Activated CD8-positive, alpha-beta memory T cell treated with anti-CD3 and anti-CD28 coated beads for 4 hours (primary cell): ENCODE results near the gene ANKLE1.

Experiments
- DNase-seq, 2 donors: peaks; one replicate each; pipeline ENCODE4 v3.0.0-alpha.2; 2020; ENCODE audit warnings: low read depth in 2 of 2

The ANKLE1 gene

DNA sequence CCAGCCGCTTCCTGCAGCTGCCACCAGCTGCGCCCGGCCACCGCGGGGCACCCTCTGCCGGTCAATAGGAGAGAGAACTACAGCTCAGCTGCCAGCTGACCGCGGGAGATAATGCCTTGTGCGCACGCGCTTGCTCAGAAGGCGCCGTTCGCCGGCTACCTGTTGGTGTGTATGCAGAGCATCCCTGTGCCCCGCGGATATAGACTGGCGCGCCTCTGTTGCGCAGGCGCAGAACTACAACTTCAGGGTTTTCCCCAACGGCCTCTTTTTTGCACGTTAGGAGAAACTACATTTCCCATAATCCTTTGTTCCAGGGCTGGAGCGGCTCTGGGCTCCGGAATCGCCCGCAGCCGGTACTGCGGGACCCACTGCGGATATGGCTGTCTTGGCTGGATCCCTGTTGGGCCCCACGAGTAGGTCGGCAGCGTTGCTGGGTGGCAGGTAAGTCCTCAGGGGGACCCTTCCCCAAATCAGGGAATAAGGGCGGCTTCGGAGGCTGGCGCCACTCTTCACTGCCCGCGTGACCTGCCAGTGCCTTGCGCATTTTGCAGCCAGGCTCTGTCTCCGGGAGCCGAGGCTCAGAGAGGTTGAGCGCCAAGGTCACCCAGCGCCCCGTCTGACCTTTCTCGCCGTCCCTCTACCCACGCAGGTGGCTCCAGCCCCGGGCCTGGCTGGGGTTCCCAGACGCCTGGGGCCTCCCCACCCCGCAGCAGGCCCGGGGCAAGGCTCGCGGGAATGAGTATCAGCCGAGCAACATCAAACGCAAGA lies 24.0 kb downstream of the ANKLE1 start, which contains the start of gene MRPL34:
Gene MRPL34 (plus strand): TSS at position 356 of the 768 bp plus-strand sequence. CDS start 21 bp downstream, at position 377.
- peak; percentile 84 to 93 for DNase-seq

DNA sequence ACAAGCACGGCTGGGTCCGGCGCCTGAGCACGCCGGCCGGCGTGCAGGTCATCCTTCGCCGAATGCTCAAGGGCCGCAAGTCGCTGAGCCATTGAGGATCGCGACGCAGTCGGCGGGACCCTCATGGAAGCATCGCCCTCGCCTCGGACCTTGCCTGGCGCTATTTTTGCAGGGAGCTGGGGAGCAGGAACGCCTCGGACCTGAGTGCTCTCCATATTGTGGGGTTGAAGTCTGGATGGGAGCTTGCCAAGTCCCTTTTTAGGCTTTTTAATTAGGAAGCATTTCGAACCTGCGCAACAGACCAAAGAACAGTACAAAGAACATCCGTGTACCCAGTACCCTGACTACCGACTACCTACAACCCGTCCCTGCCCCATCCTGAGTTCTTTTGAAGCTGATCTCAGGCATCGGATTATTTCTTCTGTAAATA lies 24.6 kb downstream of the ANKLE1 start:
- DNase-seq: no peak

DNA sequence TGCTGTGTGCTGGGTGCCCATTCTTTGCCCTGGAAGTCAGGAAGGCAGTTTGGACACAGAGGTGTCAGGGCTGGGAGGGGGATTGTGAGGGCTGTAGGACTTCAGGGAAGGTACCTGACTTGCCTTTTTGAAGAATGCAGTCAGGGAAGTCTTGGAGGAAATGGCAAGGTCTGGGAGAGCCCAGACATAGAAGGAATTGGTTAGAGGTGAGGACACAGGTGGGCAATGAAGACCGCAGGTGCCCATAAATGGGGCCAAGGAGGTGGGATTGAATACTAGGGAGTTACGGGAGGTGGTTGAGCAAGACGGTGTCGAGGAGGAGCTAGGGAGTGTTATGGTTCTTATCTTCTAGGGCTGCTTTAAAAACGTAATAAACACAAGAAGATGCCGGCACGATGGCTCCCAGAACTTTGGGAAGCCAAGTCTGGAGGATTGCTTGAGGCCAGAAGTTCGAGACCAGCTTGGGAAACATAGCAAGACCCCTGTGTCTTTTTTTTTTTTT lies 26.2 kb downstream of the ANKLE1 start:
- DNase-seq: no peak

DNA sequence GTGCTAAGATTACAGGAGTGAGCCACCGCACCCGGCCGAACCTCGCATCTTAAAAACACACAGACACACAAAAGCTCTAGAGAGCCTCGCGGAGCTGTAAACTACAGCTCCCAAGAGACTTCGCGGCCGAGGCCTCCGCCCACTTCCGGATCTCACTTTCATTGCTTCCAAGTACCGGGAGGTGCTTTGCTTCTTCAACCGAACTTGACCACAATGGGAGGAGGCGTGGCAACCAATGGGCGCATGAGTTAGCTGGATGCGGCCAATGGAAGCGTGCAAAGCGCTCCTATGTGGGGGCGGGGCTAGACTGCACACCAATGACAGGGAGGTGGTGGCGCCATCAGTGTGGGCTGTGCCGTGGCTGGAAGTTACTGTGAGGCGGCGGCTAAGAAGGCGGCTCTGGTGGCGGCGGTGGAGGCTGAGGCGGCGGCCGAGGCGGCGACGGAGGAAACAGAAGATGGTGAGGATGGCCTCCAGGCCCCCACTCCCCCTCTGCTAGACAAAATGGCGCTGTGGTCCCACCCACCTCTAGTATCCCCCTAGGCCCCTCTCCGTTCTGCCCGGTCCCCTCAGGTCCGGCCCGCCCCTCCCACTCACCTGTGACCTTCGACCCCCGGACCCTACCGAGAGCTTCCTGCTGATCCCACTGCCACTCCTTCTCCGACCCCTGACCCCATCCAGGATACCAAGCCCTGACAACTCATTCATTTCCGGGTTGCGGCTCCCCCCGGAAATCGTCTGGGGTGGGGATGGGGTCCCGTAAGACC lies 27.7 kb downstream of the ANKLE1 start, which contains the start of gene DDA1:
Gene DDA1 (plus strand): TSS at position 366 of the 767 bp plus-strand sequence. CDS start 92 bp downstream, at position 458.
- DNase-seq: peak; percentile 97 to 99

DNA sequence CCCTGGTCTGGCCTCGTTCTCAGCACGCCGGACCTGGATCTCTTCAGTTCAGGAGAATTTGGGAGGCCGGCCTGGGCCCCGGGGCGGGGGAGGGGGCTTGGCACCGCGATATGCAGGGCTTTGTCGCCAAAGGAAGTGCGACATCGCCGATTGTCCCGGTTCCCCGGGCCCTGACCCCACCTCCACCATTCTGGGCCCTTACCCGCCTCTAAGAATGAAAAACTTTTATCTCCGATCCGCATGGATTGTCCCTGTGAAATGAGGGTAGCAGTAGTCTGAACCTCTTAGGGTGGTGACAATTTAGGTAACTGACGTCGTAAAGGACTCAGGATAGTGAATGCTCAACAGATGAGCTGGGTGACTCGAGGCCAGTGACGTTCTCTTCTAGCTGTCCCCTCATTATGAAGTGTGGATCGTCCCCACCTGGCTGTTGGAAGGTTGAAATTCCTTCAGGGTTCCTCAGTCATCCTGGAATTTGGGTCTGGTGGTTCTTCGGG lies 28.3 kb downstream of the ANKLE1 start:
- DNase-seq: no peak

DNA sequence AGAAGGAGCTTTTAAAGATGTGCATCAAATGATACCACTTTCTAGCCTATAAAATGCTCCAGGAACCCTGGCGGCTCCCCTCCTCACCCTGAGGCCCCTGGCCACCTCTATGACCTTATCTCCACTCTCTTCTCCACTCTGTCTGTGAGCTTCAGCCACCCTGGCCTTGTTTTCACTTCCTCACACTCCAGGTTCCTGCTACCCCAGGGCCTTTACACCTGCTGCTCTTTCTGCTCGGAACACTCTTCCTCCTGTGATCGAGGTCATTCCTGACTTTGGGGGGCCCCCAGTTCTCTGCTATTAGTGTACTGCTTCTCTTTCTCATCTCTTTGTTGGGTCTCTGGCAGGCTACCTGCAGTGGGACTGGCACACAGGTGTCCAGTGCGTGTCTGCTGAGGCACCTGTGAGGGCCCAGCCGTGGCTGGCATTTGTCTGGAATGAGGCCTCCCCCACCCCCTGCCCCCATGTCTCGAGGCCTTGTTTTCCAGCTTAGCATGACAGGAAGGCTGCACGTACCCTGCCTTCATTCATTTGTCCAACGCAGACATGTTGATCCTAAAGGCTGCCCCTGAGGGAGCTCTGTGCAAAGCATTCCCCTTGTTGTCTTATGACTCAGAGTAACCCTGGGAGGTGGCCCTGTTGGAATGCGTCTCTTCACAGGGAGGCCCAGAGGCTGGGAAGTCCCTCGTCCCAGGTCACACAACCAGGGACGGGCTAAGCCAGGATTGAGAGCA lies 29.9 kb downstream of the ANKLE1 start:
- no peak for DNase-seq

DNA sequence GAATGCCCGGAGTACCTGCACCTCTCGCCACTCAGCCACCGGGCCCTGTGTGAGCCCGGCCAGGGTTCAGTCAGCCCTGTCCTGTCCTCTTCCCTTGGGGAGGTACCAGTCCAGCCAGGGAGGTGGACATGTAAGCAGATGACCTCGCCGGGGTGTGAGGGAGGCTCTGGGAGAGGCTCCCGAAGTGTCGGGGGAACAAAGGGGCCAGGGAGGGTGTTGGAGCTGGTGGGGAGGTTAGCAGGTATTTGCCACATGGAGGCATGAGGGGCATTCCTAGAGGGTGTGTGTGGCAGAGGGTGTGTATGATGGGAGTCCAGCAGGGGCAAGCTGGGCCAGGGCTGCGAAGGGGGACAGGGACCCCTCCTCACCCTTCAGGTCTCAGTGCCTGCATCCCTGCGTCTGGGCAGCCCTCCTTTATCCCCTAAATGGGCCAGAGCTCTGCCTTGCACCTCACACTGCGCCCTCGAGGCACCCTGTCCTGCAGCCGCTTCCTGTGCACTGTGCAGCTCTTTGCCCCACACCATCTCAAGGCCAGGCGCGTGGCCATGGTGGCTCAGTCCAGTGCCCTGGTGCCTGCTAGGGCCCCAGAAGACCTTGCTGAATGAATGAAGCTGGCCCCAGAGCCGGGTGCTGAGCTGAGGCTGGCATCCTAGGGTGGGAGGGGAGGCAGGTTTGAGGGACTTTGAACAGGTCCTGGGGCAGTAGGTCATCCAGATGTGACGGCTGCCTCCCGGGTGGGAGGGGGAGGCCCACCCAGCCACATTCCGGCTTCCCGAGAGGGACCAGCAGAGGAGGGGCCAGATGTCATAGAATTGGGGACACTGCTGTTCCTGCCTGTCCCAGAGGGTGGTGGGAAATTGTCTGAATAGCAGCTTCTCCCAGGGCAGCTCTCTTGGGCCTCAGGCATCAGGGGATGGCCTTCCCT lies 30.8 kb downstream of the ANKLE1 start:
- DNase-seq: no peak

DNA sequence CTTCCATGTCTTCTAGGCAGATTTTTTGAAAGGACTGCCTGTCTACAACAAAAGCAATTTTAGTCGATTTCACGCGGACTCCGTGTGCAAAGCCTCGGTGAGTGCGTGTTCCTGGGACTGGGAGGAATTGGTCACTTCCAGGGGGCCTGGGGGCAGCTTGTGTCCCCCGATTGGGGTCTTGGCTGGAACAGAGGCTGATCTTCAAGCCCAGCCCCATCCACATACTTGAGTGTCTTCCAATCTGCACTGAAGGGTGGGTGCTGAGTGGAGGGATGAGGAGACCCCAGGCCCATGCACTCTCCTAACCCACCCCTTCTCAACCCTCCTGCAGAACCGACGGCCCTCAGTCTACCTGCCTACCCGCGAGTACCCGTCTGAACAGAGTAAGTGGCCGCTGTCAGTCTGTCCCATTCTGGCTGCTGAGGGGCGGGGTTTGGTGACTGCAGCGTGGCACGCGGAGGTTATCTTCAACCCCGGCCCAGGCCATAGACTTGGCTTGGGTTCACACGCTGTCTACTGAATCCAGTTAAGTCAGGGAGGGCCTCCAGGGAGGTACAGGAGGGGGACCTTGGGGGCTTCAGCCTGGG lies 32.4 kb downstream of the ANKLE1 start:
- no peak for DNase-seq

DNA sequence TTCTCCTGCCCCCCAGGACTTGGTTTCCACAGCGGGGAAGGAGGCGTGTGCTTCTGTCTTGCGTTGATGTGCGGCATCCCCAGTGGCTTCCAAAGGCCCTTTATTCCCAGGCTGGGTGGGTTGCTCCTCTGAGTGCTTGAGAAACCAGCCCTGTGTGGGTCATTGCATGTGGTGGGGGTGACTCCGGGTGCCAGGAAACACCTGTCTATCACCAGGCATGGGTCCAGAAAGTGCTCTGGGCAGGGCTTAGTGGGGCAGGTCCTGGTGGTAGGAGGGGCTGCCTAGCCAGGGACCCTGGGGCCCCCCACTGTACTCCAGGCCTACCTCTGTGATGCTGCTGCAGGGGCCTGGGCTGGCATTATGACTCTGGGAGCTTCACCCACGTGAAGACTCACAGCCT lies 37.3 kb downstream of the ANKLE1 start:
- no peak for DNase-seq

DNA sequence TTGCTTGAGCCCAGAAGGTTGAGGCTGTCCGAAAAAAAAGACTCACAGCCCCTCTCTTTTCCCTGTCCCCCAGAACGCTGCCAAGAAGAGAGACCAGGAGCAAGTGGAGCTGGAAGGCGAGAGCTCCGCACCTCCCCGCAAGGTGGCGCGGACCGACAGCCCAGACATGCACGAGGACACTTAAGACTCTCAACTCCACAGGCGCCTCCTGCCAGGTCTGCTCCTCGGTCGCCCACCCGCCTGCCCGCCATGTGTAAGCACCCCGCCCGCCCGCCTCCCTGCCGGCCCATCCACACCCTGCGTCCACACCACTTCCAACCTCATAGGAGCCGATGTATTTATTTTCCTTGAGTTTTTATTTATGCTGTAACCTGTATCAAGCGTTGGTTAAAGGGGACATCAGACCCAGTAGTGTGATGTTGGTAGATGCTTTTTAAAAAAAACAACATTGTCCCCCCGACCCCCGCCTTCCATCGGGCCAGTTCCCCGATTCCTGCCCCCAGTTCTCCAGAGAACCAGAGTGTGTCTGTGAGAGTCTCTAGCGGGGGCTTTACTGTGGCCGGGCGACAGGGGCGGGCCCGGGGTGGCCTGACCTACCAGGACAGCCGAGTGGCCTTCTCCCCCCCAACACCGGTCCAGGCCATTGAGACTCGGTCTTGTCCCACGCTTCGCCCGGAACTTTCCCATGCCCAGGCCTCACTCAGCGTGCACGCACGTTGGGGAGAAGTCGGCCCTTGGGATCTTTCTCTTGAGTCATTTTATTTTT lies 38.0 kb downstream of the ANKLE1 start:
- DNase-seq: no peak

DNA sequence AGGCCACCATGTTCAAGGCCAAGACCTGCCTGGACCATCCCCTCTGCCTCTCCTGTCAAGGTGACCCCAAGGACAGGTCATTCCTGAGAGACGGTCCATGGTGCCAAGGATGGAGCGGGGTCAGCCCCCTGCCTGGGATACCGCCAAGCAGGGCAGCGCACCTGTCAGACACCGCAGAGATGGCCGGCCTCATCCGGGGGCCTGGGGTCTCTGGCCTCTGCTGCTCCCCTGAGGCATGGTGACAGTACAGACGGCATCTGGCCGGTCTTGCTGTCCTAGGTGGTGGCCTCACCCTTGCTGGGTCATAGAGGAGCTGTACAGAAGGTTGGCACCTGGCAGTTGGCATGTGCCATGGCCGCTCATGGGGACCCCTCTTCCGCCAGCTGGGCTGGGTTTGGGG lies 38.7 kb downstream of the ANKLE1 start:
- no peak for DNase-seq

DNA sequence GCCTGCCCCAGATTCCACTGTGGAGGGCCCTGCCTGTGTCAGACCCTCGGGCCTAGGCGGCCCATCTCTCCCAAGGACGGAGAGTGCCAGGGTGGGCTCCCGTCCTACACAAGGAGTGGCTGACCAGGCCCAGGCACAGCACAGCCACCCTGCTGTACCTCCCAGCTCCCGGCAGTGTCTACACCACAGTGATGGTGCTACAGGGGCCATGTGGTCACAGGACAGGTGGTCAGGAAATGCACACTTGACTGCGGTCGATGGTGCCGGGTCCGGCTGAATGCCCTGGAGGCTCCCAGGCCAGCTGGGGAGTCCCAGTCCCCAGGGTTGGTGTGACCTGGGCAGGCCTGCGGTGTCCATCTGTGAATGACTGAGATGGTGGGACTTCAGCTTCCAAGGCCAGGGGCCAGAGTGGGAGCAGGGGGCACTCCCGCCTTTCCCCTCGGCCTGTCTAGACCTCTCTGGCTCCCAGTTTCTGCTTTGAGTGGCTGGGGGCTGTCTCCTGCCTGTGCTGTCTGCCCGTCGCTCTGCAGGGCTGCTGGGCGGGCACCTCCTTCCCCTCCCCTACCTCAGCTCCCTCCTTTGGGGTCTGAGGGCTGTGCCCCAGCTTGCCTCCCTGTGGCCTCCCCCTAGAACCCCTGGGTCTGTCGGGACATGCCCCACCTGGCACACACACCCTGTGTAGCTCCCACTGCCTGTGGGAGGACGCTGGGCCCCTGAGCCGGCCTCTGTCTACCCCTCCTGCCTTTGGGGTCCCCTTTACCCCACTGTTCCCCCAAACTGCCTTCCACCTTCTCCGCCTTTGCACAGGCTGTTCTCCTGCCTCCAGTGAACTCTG lies 40.2 kb downstream of the ANKLE1 start:
- DNase-seq: no peak

DNA sequence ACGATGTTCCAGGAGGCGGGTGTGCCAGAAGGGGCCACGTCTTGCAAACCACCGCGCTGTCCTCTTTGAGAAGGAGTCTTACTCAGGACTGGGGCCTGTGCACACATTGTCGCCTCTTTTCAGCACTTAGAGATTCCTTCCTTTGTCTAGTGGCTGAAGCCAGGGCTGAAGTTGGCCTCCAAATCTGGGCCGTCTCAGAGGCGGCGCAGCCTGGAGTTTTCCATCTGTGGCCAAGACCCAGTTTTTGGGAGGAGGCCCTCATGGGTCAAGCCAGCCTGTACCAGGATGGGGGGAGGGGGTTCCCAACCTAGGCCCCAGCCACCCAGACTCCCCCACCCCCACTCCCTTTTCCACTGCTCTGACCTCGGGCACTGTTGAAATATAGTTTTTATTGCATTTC lies 41.2 kb downstream of the ANKLE1 start:
- DNase-seq: no peak

DNA sequence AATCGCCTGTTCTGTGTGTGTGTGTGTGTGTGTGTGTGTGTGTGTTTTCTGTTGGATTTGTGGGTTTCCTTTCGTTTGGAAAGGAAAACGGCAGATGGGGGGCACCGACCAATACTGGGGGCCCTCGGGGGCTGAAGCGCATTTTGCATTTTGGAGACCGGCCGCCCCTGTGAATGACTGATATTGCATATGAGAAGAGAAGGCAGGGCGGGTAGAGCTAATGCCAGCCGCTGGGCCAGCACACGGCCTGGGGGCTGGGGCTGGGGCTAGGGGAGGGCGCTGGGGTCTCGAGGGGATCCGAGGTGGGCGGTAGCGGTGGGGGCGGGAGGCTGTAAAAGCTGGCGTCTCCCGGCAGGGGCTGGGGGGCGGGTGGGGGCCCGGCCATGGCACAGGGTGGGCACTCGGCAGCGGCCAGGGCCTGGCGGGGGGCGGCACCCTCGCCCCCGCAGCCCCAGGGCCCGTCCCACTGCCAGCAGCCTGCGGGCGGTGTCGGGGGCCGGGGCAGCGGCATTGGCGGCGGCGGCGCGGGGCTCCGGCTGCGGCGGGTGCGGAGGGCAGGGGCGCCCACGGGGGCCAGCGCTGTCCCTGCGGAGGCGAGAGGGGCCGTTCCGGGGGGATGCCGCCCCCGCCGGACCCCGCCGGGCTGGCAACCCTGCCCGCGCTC lies 41.7 kb downstream of the ANKLE1 start:
- DNase-seq: no peak

DNA sequence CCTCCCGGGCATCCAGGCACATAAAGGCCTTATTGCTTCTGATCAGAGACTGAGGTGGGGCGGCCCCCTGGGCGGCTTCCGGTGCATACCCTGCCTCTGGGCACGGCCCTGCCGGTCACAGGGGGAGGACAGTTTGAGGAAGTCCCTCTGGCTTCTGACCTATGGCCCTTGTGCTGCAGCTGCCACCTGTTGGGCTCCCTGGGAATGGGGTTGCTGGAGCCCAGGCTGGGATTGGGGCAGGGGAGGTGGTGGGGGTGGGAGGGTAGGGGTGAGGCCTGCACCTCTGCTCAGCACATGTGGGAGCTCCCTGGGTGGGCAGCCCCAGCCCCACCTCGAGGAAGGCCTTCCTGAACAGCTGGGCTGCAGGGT lies 42.2 kb downstream of the ANKLE1 start:
- DNase-seq: no peak

DNA sequence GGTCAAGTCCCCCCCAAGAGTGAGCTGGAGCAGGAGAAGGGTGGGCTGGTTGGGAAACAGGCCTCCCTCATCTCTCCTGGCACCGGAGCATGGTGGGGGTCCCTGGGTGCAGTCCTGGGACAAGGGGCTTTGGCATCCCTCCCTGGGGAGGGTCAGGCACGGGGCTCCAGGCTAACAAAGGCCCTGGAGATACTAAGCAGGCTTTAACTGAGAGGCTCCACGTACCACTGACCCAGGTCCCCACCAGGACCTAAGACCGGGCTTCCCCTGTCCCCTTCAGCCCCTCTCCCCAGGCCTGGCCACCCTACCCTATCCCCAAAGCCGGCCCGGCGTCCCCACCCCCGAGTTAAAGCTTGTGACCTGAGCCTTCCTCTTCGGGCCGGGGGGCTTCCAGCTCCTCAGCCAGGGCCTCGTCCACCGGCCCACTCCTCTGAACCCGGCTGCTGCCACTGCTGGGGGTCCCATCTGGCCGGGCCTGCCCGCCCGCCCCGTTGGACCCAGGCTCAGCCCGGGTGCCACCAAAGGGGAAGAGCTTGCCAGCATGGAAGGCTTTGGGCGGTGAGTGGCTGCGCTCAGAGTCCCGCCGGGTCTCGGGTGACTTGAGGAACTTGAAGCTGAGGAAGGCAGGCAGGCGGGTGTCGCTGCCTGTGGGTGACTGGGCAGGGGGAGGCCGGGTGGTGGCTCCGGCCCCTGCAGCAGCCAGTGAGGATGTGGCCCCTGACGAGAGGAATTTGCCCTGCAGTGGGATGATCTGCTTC lies 42.8 kb downstream of the ANKLE1 start:
- no peak for DNase-seq

DNA sequence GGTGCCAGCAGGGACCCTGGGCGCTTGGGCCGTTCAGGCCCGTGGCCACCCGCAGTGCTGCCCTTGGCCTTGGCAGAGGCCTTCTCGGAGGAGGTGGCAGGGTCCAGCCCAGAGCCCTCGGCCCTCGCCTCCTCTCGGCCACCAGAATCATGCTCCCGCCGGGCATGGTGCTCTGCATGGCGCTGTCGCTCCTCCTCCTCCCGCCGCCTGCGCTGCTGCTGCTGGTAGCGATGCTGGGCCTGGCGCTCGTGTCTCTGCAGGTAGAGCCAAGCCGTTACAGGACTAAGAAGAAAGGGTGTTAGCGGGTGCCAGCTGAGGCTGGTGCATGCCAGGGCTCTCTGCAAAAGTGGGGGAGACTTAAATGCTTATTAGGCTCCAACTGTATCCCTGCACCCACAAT lies 43.4 kb downstream of the ANKLE1 start:
- DNase-seq: no peak
